HEK293T (cell line): ENCODE data around the gene HIPK1.

ENCODE experiments used
- FOXM1 ChIP-seq: fragments of 450-650 bp; IDR thresholded peaks from 2 replicates; pipeline ENCODE4 v1.6.1; 2017; ENCODE audit warnings: mild to moderate bottlenecking, borderline replicate concordance
- TARDBP ChIP-seq: fragments of 450-650 bp; IDR thresholded peaks from 2 replicates; pipeline ENCODE4 v1.6.1; 2016

GRCh38 chr1:113935176-113935575 lies 6.1 kb downstream of the HIPK1 start:
- TF ChIP-seq TARDBP (no peak), FOXM1 (no peak)
